HEK293T (cell line): ENCODE results near the gene AMOTL2.

ENCODE experiments used
- NFRKB ChIP-seq: fragments of 450-650 bp; IDR thresholded peaks from 2 replicates; pipeline ENCODE4 v1.6.1; 2016; ENCODE audit warnings: mild to moderate bottlenecking, moderate library complexity
- SUZ12 ChIP-seq: fragments of 450-650 bp; IDR thresholded peaks from 2 replicates; pipeline ENCODE4 v1.6.1; 2016; ENCODE audit warnings: mild to moderate bottlenecking

GRCh38 chr3:134334231-134334900 lies 39.9 kb downstream of the AMOTL2 start:
- TF ChIP-seq NFRKB: no peak
- no peak for TF ChIP-seq SUZ12
